Panc1 (cell line): ENCODE measurements around the gene IGF2BP1. TPM values are rescaled to one million over a fixed set of nuclear protein-coding genes. Genes with fewer than 3 reads are reported as not detected.

Experiments used
- ATAC-seq: fragments of 200-7000 bp; cut with Tn5 transposase; 2 replicates; pipeline ENCODE4 v1.9.1; 2020; ENCODE audit warnings: mild to moderate bottlenecking, moderate library complexity
- BruUV-seq: library from RNA; stranded (reverse); fragments of 400-500 nt; replicated peaks from 2 replicates; lab custom pipeline; 2021; lab: Mats Ljungman, UMichigan
- CTCF ChIA-PET: fragments of 300-600 bp; sonication (Branson Sonifier 250); formaldehyde crosslinking; loops from one replicate; lab custom pipeline; 2022; ENCODE audit warnings: antibody characterized with exemption; lab: Charles Lee
- POLR2A ChIA-PET: fragments of 300-600 bp; sonication (Branson Sonifier 250); formaldehyde crosslinking; loops from one replicate; lab custom pipeline; 2022; ENCODE audit warnings: antibody characterized with exemption; lab: Charles Lee
- DNase-seq: peaks from one replicate; pipeline ENCODE4 v3.0.0-alpha.2; 2010; ENCODE audit warnings: low read depth, low spot score
- H3K27ac ChIP-seq: 2 replicates; pipeline ENCODE4 v1.5.1; 2011; ENCODE audit warnings: mild to moderate bottlenecking, low read length, inconsistent platforms
- H3K27me3 ChIP-seq: fragments of 200-500 bp; sonication (Bioruptor generic); 2 replicates; pipeline ENCODE4 v1.6.0; 2014; ENCODE audit warnings: low read length, inconsistent platforms; ENCODE audit not compliant: control insufficient read depth, insufficient read depth
- H3K36me3 ChIP-seq: fragments of 200-500 bp; sonication (Bioruptor generic); 2 replicates; pipeline ENCODE4 v1.5.1; 2014; ENCODE audit warnings: inconsistent platforms, mild to moderate bottlenecking, low read length, moderate library complexity; ENCODE audit not compliant: control insufficient read depth, insufficient read depth
- H3K4me1 ChIP-seq: 2 replicates; pipeline ENCODE4 v1.5.1; 2011; ENCODE audit warnings: inconsistent platforms, mild to moderate bottlenecking, low read length, moderate library complexity; ENCODE audit not compliant: control insufficient read depth, insufficient read depth
- H3K4me3 ChIP-seq, 2 experiments: 2 replicates each; pipeline ENCODE4 v1.5.1; 2011 to 2012; ENCODE audit warnings: low read depth in 2 of 2, low read length in 2 of 2, mild to moderate bottlenecking in 2 of 2, inconsistent platforms in 1 of 2, moderate library complexity in 1 of 2
- H3K9me3 ChIP-seq: fragments of 200-500 bp; sonication (Bioruptor generic); 2 replicates; pipeline ENCODE4 v1.5.1; 2014; ENCODE audit warnings: low read depth, mild to moderate bottlenecking, inconsistent platforms, low read length, moderate library complexity; ENCODE audit not compliant: control insufficient read depth, insufficient read depth
- POLR2AphosphoS5 ChIP-seq: IDR thresholded peaks from 2 replicates; pipeline ENCODE4 v1.6.1; 2012; ENCODE audit warnings: mild to moderate bottlenecking, low read depth, low read length, moderate library complexity
- SIN3A ChIP-seq: IDR thresholded peaks from 2 replicates; pipeline ENCODE4 v1.6.1; 2012; ENCODE audit warnings: low read depth, mild to moderate bottlenecking, low read length, moderate library complexity, borderline replicate concordance; ENCODE audit not compliant: insufficient read depth
- TCF7L2 ChIP-seq: IDR thresholded peaks from 2 replicates; pipeline ENCODE4 v1.6.1; 2011; ENCODE audit warnings: mild to moderate bottlenecking, low read depth, low read length, inconsistent platforms
- in situ Hi-C: cut with HindIII; loops from 2 replicates; pipeline ENCODE4 v1.10.0; 2016; ENCODE audit warnings: low sequenced_read_pairs, low pct_unique_long_range_greater_than_20kb
- intact Hi-C: fragments of 100-400 bp; cut with micrococcal nuclease; formaldehyde crosslinking; loops from one replicate; pipeline ENCODE4 v1.10.0; 2022; ENCODE audit not compliant: unreplicated experiment
- total RNA-seq: library from RNA; stranded (reverse); gene quantifications from one replicate; pipeline ENCODE4 v1.2.1, GENCODE V29; 2021; ENCODE audit not compliant: unreplicated experiment
- TF ChIP-seq, protein P1 (sequence below): fragments of 450-650 bp; IDR thresholded peaks from 2 replicates; pipeline ENCODE4 v1.5.1; 2017; ENCODE audit warnings: mild to moderate bottlenecking
- TF ChIP-seq, protein P2 (sequence below), 2 experiments: IDR thresholded peaks; 2 replicates each; pipeline ENCODE4 v1.6.1; 2011 to 2012; ENCODE audit warnings: low read depth in 2 of 2, control low read depth in 1 of 2, low read length in 1 of 2, mild to moderate bottlenecking in 1 of 2, moderate library complexity in 1 of 2; ENCODE audit not compliant: insufficient read depth in 1 of 2

IGF2BP1 gene
- total RNA-seq, 1 experiment from 2014 or later, result 109 TPM

DNA sequence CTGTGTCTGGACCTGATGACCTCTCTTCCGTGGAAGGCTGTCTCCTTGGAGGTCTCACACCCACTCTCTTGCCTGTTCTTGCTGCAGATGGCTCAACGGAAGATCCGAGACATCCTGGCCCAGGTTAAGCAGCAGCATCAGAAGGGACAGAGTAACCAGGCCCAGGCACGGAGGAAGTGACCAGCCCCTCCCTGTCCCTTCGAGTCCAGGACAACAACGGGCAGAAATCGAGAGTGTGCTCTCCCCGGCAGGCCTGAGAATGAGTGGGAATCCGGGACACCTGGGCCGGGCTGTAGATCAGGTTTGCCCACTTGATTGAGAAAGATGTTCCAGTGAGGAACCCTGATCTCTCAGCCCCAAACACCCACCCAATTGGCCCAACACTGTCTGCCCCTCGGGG is 52.1 kb downstream of the IGF2BP1 start:
- no peaks in the 10 kb centered on the region for H3K27me3 ChIP-seq
- in situ Hi-C loops (no loop called here), intact Hi-C loops (no loop called here)
- no peak overlapping the region for H3K4me3 ChIP-seq
- CTCF ChIA-PET, result no interaction called here
- POLR2A ChIA-PET, result no interaction called here
- no peak overlapping the region for H3K27ac ChIP-seq
- no peak for DNase-seq
- TF ChIP-seq TCF7L2 (no peak), SIN3A (no peak), POLR2AphosphoS5 (no peak)
- TF ChIP-seq, protein P1, sequence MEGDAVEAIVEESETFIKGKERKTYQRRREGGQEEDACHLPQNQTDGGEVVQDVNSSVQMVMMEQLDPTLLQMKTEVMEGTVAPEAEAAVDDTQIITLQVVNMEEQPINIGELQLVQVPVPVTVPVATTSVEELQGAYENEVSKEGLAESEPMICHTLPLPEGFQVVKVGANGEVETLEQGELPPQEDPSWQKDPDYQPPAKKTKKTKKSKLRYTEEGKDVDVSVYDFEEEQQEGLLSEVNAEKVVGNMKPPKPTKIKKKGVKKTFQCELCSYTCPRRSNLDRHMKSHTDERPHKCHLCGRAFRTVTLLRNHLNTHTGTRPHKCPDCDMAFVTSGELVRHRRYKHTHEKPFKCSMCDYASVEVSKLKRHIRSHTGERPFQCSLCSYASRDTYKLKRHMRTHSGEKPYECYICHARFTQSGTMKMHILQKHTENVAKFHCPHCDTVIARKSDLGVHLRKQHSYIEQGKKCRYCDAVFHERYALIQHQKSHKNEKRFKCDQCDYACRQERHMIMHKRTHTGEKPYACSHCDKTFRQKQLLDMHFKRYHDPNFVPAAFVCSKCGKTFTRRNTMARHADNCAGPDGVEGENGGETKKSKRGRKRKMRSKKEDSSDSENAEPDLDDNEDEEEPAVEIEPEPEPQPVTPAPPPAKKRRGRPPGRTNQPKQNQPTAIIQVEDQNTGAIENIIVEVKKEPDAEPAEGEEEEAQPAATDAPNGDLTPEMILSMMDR, result no peak
- TF ChIP-seq, protein P2, sequence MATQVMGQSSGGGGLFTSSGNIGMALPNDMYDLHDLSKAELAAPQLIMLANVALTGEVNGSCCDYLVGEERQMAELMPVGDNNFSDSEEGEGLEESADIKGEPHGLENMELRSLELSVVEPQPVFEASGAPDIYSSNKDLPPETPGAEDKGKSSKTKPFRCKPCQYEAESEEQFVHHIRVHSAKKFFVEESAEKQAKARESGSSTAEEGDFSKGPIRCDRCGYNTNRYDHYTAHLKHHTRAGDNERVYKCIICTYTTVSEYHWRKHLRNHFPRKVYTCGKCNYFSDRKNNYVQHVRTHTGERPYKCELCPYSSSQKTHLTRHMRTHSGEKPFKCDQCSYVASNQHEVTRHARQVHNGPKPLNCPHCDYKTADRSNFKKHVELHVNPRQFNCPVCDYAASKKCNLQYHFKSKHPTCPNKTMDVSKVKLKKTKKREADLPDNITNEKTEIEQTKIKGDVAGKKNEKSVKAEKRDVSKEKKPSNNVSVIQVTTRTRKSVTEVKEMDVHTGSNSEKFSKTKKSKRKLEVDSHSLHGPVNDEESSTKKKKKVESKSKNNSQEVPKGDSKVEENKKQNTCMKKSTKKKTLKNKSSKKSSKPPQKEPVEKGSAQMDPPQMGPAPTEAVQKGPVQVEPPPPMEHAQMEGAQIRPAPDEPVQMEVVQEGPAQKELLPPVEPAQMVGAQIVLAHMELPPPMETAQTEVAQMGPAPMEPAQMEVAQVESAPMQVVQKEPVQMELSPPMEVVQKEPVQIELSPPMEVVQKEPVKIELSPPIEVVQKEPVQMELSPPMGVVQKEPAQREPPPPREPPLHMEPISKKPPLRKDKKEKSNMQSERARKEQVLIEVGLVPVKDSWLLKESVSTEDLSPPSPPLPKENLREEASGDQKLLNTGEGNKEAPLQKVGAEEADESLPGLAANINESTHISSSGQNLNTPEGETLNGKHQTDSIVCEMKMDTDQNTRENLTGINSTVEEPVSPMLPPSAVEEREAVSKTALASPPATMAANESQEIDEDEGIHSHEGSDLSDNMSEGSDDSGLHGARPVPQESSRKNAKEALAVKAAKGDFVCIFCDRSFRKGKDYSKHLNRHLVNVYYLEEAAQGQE (IDR thresholded peaks at IDR 0.05; ENCODE audit: insufficient read depth in 1 of 2, low read depth in 2 of 2, low read length in 1 of 2), result no peak
- no peak for ATAC-seq
- H3K36me3 ChIP-seq, result peaks cover 12% of the 10 kb centered on the region
- no peaks in the 10 kb centered on the region for H3K4me1 ChIP-seq
- no TSS peak for BruUV-seq
- no peaks in the 10 kb centered on the region for H3K9me3 ChIP-seq

DNA sequence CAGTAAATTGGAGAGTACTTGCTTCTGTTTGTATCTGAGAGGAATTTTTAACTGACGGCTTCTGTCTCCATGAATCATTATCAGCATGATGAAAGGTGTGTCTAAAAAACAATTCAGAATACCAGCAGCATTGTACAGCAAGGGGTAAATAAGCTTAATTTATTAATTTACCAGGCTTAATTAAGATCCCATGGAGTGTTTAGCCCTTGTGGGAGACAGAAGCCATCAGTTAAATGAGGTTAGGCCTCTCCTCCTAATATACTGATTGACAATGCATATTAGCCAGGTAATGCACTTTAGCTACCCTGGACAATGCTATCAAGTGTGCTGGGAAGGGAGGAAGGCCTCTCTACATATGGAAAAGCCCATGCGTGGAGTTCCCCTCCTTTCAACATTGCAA is 53.4 kb downstream of the IGF2BP1 start:
- ChIA-PET CTCF (no interaction called here), POLR2A (interaction anchor here (0.5 kb wide), 1 partner anchor 115 kb away, joined by 8 read pairs; no protein-coding TSS in a partner anchor)
- no peak overlapping the region for H3K4me3 ChIP-seq
- H3K4me1 ChIP-seq, result no peaks in the 10 kb centered on the region
- TF ChIP-seq SIN3A (no peak), POLR2AphosphoS5 (no peak), TCF7L2 (no peak)
- TF ChIP-seq, protein P2 (IDR thresholded peaks at IDR 0.05; ENCODE audit: insufficient read depth in 1 of 2, low read depth in 2 of 2, low read length in 1 of 2), result no peak
- TF ChIP-seq, protein P1, result no peak
- DNase-seq, result no peak
- in situ Hi-C loops, result no loop called here
- BruUV-seq, result no TSS peak
- no peak overlapping the region for H3K27ac ChIP-seq
- no peak for ATAC-seq
- H3K27me3 ChIP-seq, result no peaks in the 10 kb centered on the region
- H3K36me3 ChIP-seq, result peaks cover 12% of the 10 kb centered on the region
- no peaks in the 10 kb centered on the region for H3K9me3 ChIP-seq
- intact Hi-C loops, result loop anchor here (10.0 kb wide), 1 partner anchor 174 kb away; no protein-coding TSS in a partner anchor
